H1 (cell line): ENCODE data around the gene RGR. TPM values are rescaled to one million over a fixed set of nuclear protein-coding genes. Genes with fewer than 3 reads are reported as not detected.

ENCODE experiments used
- CTCF ChIA-PET: fragments of 300-600 bp; sonication (Branson Sonifier 250); formaldehyde crosslinking; loops from one replicate; lab custom pipeline; 2021; ENCODE audit not compliant: partially characterized antibody; lab: Charles Lee
- POLR2A ChIA-PET: fragments of 300-600 bp; sonication (Branson Sonifier 250); formaldehyde crosslinking; loops from one replicate; lab custom pipeline; 2021; ENCODE audit warnings: inconsistent platforms; ENCODE audit not compliant: partially characterized antibody; lab: Charles Lee
- DNase-seq, 2 experiments: peaks; one replicate each; pipeline versions ENCODE4 v3.0.0 to v3.0.0-alpha.2; 2010 to 2022; ENCODE audit warnings: low spot score in 2 of 2, low read depth in 1 of 2, mixed read lengths in 1 of 2
- FAIRE-seq: peaks from 2 replicates; lab custom pipeline; 2011; peaks lifted over from hg19 to GRCh38; lab: Jason Lieb, UNC
- H2AFZ ChIP-seq: 2 replicates; pipeline ENCODE4 v1.8.1; 2012; ENCODE audit warnings: low read length, inconsistent platforms
- H2AK5ac ChIP-seq: 2 replicates; pipeline ENCODE4 v1.6.1; 2013; ENCODE audit warnings: low read depth, low read length
- H2BK120ac ChIP-seq: replicated peaks from 2 replicates; pipeline ENCODE3; 2013; ENCODE audit warnings: low read depth, low read length, inconsistent platforms
- H2BK12ac ChIP-seq: 2 replicates; pipeline ENCODE4 v1.6.1; 2013; ENCODE audit warnings: low read depth, low read length
- H2BK15ac ChIP-seq: 2 replicates; pipeline ENCODE4 v1.6.1; 2013; ENCODE audit warnings: low read length
- H2BK20ac ChIP-seq: 2 replicates; pipeline ENCODE4 v1.6.1; 2013; ENCODE audit warnings: low read length
- H2BK5ac ChIP-seq: 2 replicates; pipeline ENCODE4 v1.6.1; 2013; ENCODE audit warnings: low read depth, low read length
- H3K14ac ChIP-seq: 2 replicates; pipeline ENCODE4 v1.6.1; 2013; ENCODE audit warnings: inconsistent platforms; ENCODE audit not compliant: insufficient read length
- H3K18ac ChIP-seq: 2 replicates; pipeline ENCODE4 v1.6.1; 2013; ENCODE audit warnings: low read length; ENCODE audit errors: extremely low read depth
- H3K23ac ChIP-seq: 2 replicates; pipeline ENCODE4 v1.6.1; 2013; ENCODE audit warnings: inconsistent platforms; ENCODE audit not compliant: insufficient read length
- H3K23me2 ChIP-seq: 2 replicates; pipeline ENCODE4 v1.6.1; 2013; ENCODE audit warnings: low read depth, low read length
- H3K27ac ChIP-seq: 2 replicates; pipeline ENCODE4 v1.6.1; 2011; ENCODE audit warnings: low read depth, low read length, inconsistent platforms
- H3K27me3 ChIP-seq, 4 experiments: replicated peaks in 1 of 4; 1 replicate in 1 of 4; 2 replicates in 3 of 4; pipeline versions ENCODE4 v1.6.1 to v1.8.1; 2011 to 2013; ENCODE audit warnings: low read length in 3 of 4, mild to moderate bottlenecking in 3 of 4, inconsistent platforms in 2 of 4, mixed read lengths in 2 of 4, moderate library complexity in 1 of 4; ENCODE audit not compliant: control insufficient read depth in 3 of 4, insufficient read depth in 3 of 4; ENCODE audit errors: extremely low read depth in 1 of 4
- H3K36me3 ChIP-seq, 4 experiments: 2 replicates each; pipeline versions ENCODE4 v1.6.1 to v1.8.1; 2011 to 2013; ENCODE audit warnings: mild to moderate bottlenecking in 4 of 4, low read length in 3 of 4, moderate library complexity in 2 of 4, control low read depth in 1 of 4, inconsistent platforms in 1 of 4; ENCODE audit not compliant: insufficient read depth in 4 of 4, control insufficient read depth in 2 of 4
- H3K4ac ChIP-seq: replicated peaks from 2 replicates; pipeline ENCODE3; 2013; ENCODE audit warnings: low read length, low read depth, mixed read lengths, inconsistent platforms; ENCODE audit not compliant: insufficient read length
- H3K4me1 ChIP-seq, 4 experiments: replicated peaks in 1 of 4; 1 replicate in 1 of 4; 2 replicates in 3 of 4; pipeline versions ENCODE4 v1.6.1 to v1.8.1; 2011 to 2013; ENCODE audit warnings: low read length in 3 of 4, inconsistent platforms in 2 of 4, mixed read lengths in 1 of 4; ENCODE audit not compliant: insufficient read depth in 4 of 4, control insufficient read depth in 3 of 4
- H3K4me2 ChIP-seq, 2 experiments: 2 replicates each; pipeline versions ENCODE4 v1.6.1 to v1.8.1; 2011 to 2013; ENCODE audit warnings: low read depth in 2 of 2, low read length in 2 of 2, control low read depth in 1 of 2, inconsistent platforms in 1 of 2, mild to moderate bottlenecking in 1 of 2; ENCODE audit not compliant: insufficient read depth in 1 of 2
- H3K4me3 ChIP-seq, 4 experiments: fragments of 200-600, 300-600 bp in 1 of 4; sonication (generic), shearing (Covaris generic), sonication (Bioruptor Twin) in 1 of 4; 2 replicates each; pipeline versions ENCODE4 v1.5.1 to v1.8.1; 2011 to 2016; ENCODE audit warnings: low read length in 4 of 4, low read depth in 3 of 4, control low read depth in 2 of 4, inconsistent platforms in 2 of 4, mild to moderate bottlenecking in 2 of 4, mixed read lengths in 1 of 4, moderate library complexity in 1 of 4; ENCODE audit not compliant: insufficient read depth in 2 of 4; ENCODE audit errors: extremely low read depth in 1 of 4
- H3K56ac ChIP-seq: replicated peaks from 2 replicates; pipeline ENCODE3; 2013; ENCODE audit warnings: low read depth, mild to moderate bottlenecking, mixed read lengths, low read length, inconsistent platforms; ENCODE audit not compliant: insufficient read length
- H3K79me1 ChIP-seq: 2 replicates; pipeline ENCODE4 v1.6.1; 2013; ENCODE audit warnings: low read depth, low read length, control low read depth
- H3K79me2 ChIP-seq, 2 experiments: 2 replicates each; pipeline versions ENCODE4 v1.6.1 to v1.8.1; 2012 to 2013; ENCODE audit warnings: low read length in 2 of 2, mild to moderate bottlenecking in 2 of 2, inconsistent platforms in 1 of 2; ENCODE audit not compliant: insufficient read depth in 2 of 2, control insufficient read depth in 1 of 2
- H3K9ac ChIP-seq, 4 experiments: replicated peaks in 1 of 4; 1 replicate in 1 of 4; 2 replicates in 3 of 4; pipeline versions ENCODE4 v1.6.1 to v1.8.1; 2011 to 2013; ENCODE audit warnings: low read depth in 3 of 4, low read length in 3 of 4, control low read depth in 2 of 4, mild to moderate bottlenecking in 2 of 4, moderate library complexity in 2 of 4, inconsistent platforms in 1 of 4; ENCODE audit errors: extremely low read depth in 1 of 4
- H3K9me3 ChIP-seq, 2 experiments: 2 replicates each; pipeline versions ENCODE4 v1.6.1 to v1.8.1; 2012 to 2013; ENCODE audit warnings: mild to moderate bottlenecking in 2 of 2, moderate library complexity in 2 of 2, control low read depth in 1 of 2, inconsistent platforms in 1 of 2, low read depth in 1 of 2, low read length in 1 of 2, mixed read lengths in 1 of 2; ENCODE audit not compliant: insufficient read depth in 2 of 2
- H4K20me1 ChIP-seq, 2 experiments: replicated peaks in 1 of 2; 2 replicates each; pipeline versions ENCODE3 to v1.8.1; 2011 to 2013; ENCODE audit warnings: inconsistent platforms in 2 of 2, low read length in 2 of 2, mild to moderate bottlenecking in 1 of 2; ENCODE audit not compliant: insufficient read depth in 2 of 2, control insufficient read depth in 1 of 2
- H4K5ac ChIP-seq: 2 replicates; pipeline ENCODE4 v1.6.1; 2013; ENCODE audit warnings: low read length, low read depth, mixed read lengths, inconsistent platforms; ENCODE audit not compliant: insufficient read length
- H4K8ac ChIP-seq: 2 replicates; pipeline ENCODE4 v1.8.0; 2013; ENCODE audit warnings: mild to moderate bottlenecking, moderate library complexity, low read length, inconsistent platforms; ENCODE audit not compliant: insufficient read depth; ENCODE audit errors: extremely low read depth
- H4K91ac ChIP-seq: replicated peaks from 2 replicates; pipeline ENCODE3; 2013; ENCODE audit warnings: low read length, mixed read lengths, inconsistent platforms; ENCODE audit not compliant: insufficient read length
- CTCF ChIP-seq, 3 experiments: IDR thresholded peaks; 1 replicate in 2 of 3; 2 replicates in 1 of 3; pipeline versions ENCODE4 v1.5.1 to v1.6.1; 2011; ENCODE audit warnings: low read length in 3 of 3, mild to moderate bottlenecking in 3 of 3, inconsistent platforms in 2 of 3, low read depth in 1 of 3, moderate library complexity in 1 of 3; ENCODE audit not compliant: insufficient read depth in 1 of 3; ENCODE audit errors: control extremely low read depth in 1 of 3
- GTF2F1 ChIP-seq: IDR thresholded peaks from 2 replicates; pipeline ENCODE4 v1.6.1; 2012; ENCODE audit warnings: low read depth, low read length, improper control_type of control experiment, borderline replicate concordance
- POU5F1 ChIP-seq: IDR thresholded peaks from 2 replicates; pipeline ENCODE4 v1.6.1; 2011; ENCODE audit warnings: low read depth, mild to moderate bottlenecking, low read length, moderate library complexity
- WGBS, 2 experiments: shearing (Covaris generic) in 1 of 2; methylation state at CpG; one replicate each; pipeline versions ENCODE4 v1.1.6 to v1.1.7; 2013 to 2015; ENCODE audit warnings: low lambda C conversion rate in 2 of 2, mixed read lengths in 2 of 2, inconsistent platforms in 1 of 2, low coverage in 1 of 2, missing lambda C conversion rate in 1 of 2; ENCODE audit not compliant: insufficient replicate concordance in 2 of 2, insufficient coverage in 1 of 2, insufficient read length in 1 of 2; ENCODE audit errors: extremely low coverage in 1 of 2, missing lambda C conversion rate in 1 of 2; 5-methylcytosine and 5-hydroxymethylcytosine counted together
- polyA plus RNA-seq, 7 experiments: library from polyadenylated mRNA; depleted of rRNA in 3 of 7; stranded (reverse) in 5 of 7; unstranded in 2 of 7; fragments of >200 nt in 5 of 7; fragments of 200-250 nt in 2 of 7; gene quantifications; 1 replicate in 5 of 7; 2 replicates in 1 of 7; 4 replicates in 1 of 7; pipeline versions ENCODE4 v1.2.1 to v1.2.3, GENCODE V29; 2011 to 2013; ENCODE audit warnings: missing spikeins in 2 of 7, mixed read lengths in 2 of 7
- total RNA-seq: library from RNA; stranded (reverse); fragmentation: NEBNext Ultra II Directional; extraction: Animal tissue kit (Norgen Biotek cat#: 25700); gene quantifications from 2 replicates; pipeline ENCODE4 v1.2.1, GENCODE V29; 2021

Gene RGR
- total and polyA plus RNA-seq, 2 of the 8 experiments (the other 6 are each of a cell fraction or from before 2014, with no cell fraction given) = not detected

- H2AK5ac ChIP-seq = no peak overlapping the region
- H3K4me2 ChIP-seq = no peak overlapping the region
- FAIRE-seq (no peak), DNase-seq (peak in 1 of 2 experiments; percentile 60)
- peak overlapping the region; percentile 22; the same call in 1 of the 2 replicates for H4K8ac ChIP-seq
- 90% methylated on average over 24 of the region's 25 CpGs; no CpG with 5 or more reads in 1 of the 2 experiments for WGBS, 2 experiments
- H3K18ac ChIP-seq = no peak overlapping the region
- H2BK20ac ChIP-seq = no peak overlapping the region
- no peak overlapping the region for H3K9ac ChIP-seq
- no peaks in the 10 kb centered on the region for H3K9me3 ChIP-seq
- H2BK15ac ChIP-seq = no peak overlapping the region
- no peak overlapping the region; the same call in 1 of the 2 replicates for H2BK5ac ChIP-seq
- no peak overlapping the region for H3K23ac ChIP-seq
- POLR2A ChIA-PET = interaction anchor here (1.0 to 1.2 kb wide), 3 partner anchors 35 to 75 kb away, joined by 3 read pairs; partner anchors contain the start of gene GHITM
- H3K23me2 ChIP-seq = no peaks in the 10 kb centered on the region
- H3K4me1 ChIP-seq = peaks cover 0 to 4% (median 0%) of the 10 kb centered on the region in 4 experiments; a peak in 1 of 7 replicates
- no peak overlapping the region for H4K91ac ChIP-seq
- H3K27ac ChIP-seq = no peak overlapping the region
- CTCF ChIA-PET = interaction anchor here (0.6 to 8.8 kb wide), 46 partner anchors 10 to 502 kb away, joined by 3 to 113 read pairs (median 4); partner anchors contain the start of genes CDHR1, LRIT1, LRIT2 and RGR
- no peak overlapping the region for H3K56ac ChIP-seq
- no peak overlapping the region for H2BK120ac ChIP-seq
- H3K4me3 ChIP-seq = no peak overlapping the region
- H3K36me3 ChIP-seq = no peaks in the 10 kb centered on the region
- no peak overlapping the region for H3K14ac ChIP-seq
- no peak overlapping the region for H4K5ac ChIP-seq
- no peaks in the 10 kb centered on the region for H4K20me1 ChIP-seq
- peak overlapping the region; percentile 68; the same call in 1 of the 2 replicates for H2AFZ ChIP-seq
- H3K79me1 ChIP-seq = no peaks in the 10 kb centered on the region
- H3K27me3 ChIP-seq = no peaks in the 10 kb centered on the region
- H3K79me2 ChIP-seq = no peaks in the 10 kb centered on the region
- no peak overlapping the region for H3K4ac ChIP-seq
- H2BK12ac ChIP-seq = no peak overlapping the region
- TF ChIP-seq GTF2F1 (no peak), CTCF (IDR thresholded peaks at IDR 0.05; ENCODE audit: control extremely low read depth in 1 of 3, insufficient read depth in 1 of 3, low read depth in 1 of 3, low read length in 3 of 3) (peak in 2 of 3 experiments; percentile 2 to 28; a peak in 2 of 4 replicates), POU5F1 (no peak)
Observed at GRCh38 chr10:84214046-84214572, 30.7 kb upstream of the RGR start.
